ENCODE measurements around the gene SGIP1.
"Not testable (repeated sequence)": the region's sequence is repeated elsewhere in the genome, so short reads cannot be mapped to it uniquely, and the experiment has no call there.

Gene SGIP1

DNA sequence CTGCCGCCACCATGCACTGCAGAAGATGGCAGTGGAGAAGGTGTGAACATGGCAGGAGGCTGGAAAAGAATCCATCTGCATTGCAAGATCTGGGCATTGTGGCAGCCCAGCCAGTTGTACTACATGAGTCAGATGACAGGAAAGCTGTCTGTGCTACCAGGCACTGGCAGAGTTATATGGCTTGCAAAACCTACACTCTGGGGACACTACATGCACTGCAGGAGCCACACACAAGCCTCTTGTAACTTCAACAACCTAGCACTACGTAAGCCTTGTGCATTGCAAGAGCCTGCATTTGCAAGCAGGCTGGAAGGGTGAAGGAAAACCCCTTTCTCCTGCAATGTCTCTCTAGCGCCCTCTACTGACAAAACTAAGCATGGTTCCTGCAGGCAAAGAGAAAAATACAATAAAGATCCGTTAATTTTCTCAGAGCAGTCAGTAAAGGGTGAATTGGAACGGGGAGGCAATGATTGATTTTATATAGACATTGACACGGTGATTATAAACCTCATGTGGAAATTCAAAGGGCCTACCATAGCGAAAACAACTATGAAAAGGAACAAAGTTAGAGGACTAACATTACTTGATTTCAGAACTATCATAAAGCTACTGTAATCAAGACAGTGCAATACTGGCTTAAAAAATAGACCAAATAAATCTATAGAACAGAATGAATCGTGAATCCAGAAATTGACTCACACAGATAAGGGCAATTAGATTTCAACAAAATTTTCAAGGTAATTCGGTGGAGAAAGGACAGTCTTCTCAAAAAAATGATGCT is 192.1 kb downstream of the SGIP1 start:
- in situ Hi-C loops (cut with HindIII; ENCODE audit: low sequenced_read_pairs) = no loop called here

DNA sequence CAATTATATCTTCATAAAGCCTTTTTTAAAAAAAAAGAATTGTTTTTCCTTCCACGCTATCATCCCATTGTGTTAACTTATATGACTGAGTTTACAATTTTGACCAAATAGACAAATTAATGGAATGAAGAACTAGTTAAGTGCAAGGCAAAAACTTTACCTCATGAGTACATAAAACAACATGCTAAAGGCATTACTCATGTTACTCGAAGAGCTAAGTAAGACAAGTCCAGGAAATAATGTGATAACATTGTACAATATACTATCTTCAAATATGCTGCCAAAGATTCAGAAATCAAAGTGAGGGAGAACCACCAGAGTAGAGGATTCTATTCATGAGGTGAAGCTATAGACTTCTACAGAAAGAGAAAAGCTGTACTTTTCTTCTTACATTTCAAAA is 194.1 kb downstream of the SGIP1 start:
- in situ Hi-C loops (cut with HindIII; ENCODE audit: low sequenced_read_pairs) = no loop called here

DNA sequence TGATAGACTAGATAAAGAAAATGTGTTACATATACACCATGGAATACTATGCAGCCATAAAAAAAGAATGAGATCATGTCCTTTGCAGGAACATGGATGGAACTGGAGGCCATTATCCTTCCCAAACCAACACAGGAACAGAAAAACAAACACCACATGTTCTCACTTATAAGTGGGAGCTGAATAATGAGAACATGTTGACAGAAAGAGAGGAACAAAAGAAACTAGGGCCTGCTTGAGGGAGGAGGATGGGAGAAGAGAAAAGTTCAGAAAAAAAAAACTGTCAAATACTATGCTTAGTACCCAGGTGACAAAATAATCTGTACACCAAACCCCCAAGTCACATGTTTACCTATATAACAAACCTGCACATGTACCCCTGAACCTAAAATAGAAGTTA is 194.8 kb downstream of the SGIP1 start:
- in situ Hi-C loops (cut with HindIII; ENCODE audit: low sequenced_read_pairs) = not testable (repeated sequence)

DNA sequence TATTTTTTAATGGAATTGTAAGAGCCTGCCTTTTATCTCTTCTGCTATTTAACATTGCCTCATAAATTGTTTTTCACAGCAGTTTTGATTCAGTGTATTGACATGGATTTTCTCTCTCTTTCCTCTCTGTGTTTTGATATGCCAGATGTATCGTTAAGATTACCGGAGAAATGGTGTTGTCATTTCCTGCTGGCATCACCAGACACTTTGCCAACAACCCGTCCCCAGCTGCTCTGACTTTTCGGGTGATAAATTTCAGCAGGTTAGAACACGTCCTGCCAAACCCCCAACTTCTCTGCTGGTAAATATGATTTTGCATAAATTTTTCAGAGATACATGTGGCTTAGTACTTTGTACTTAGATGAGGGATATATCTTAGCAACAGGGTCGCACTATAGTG is 195.2 kb downstream of the SGIP1 start:
- in situ Hi-C loops (cut with HindIII; ENCODE audit: low sequenced_read_pairs) = no loop called here

DNA sequence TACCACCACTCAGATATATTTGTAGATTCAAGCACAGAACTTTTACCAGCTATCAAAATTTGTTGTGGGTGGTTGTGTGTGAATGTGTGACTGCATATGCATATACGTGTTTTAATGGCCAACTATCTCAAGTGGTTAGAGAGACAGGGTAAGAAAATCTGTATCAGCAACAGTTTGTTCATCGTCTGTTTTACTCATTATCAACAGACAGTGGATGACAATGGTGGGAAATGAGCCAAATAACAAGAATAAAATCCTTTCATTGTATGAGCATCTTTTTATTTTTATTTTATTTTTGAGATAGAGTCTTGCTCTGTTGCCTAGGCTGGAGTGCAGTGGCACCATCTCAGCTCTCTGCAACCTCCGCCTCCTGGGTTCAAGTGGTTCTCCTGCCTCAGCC is 195.6 kb downstream of the SGIP1 start:
- in situ Hi-C loops (cut with HindIII; ENCODE audit: low sequenced_read_pairs) = no loop called here

DNA sequence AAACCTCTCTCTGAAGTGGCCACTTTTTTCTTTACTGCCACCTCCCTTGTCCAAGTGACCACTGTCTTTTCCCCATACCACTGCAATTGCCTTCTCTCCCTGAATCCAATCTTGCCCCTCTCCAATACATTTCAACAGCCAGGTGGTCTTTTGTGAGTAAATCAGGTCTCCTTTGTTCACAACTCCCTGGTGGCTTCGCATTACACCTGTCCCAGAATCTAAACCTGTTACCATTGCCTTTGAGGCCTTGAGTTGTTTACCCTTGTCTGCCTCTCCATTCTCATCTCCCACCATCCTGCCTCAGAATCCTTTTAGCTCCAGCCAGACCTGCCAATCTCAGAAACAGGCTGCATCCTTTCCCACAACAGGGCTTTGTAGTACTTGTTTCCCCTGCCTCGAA is 196.5 kb downstream of the SGIP1 start:
- in situ Hi-C loops (cut with HindIII; ENCODE audit: low sequenced_read_pairs) = no loop called here

DNA sequence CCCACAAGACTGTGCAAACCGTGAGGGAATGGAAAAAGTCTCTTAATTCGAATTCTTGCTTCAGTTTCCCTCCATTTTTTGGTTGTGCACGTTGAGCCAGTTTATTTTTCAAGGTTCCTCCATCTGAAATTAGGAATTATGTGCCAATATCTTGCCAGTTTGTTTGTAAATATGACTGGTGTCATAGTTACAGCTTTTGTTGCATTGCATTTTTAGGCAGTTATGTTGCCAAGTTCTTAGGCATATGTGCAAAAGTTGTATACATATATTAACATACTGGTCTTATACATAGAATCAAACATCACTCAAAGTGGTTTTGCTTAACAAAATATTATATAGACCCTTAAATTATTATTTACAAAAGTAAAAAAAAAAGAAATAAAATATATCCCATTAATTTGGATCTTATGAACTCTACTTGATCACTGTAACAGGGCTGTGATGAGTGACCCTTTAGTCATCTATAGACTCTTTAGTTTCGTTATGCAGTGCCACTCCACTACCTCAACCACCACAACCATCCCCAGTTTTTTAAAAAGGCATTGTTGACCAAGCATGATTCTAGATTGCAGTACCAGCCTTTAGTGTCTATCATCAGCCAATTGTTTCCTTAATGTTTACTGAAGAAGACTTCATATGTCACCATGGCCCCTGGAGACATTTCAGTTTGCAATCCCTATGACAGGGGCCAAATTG is 197.4 kb downstream of the SGIP1 start:
- in situ Hi-C loops (cut with HindIII; ENCODE audit: low sequenced_read_pairs) = no loop called here

DNA sequence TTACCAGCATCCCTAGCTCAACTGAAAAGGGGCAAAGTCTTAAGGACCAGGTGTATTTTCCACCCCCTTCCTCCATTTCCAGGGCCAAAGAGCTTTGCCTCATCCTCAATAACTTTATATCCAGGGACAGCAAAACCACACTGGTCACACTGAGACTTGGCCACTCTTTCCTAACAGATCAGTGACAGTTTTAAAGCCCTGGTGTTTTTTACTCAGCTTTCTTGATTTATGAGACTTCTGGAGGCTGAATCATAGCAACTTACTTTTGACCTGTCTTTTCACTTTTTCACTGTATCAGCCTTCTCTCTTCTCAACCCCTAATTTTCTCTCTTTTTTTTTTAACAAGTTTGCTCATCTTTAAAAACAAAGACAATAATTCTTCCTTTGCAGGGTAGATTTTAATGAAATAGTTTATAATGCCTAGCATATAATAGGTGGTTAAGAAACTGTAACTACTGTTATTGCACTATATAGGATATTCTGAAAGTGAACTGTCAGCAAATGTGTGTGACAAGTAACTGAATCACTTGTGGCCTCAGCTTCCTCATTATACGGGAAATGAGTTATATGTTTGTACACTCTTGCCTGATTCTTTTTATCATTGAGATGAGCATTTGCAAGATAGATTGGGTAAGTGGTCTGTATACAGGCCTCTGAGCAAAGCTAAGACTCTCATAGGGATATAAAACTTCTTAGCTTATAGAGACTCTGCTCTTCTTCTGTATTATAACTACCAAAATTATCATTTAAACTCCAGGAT is 198.6 kb downstream of the SGIP1 start:
- in situ Hi-C loops (cut with HindIII; ENCODE audit: low sequenced_read_pairs) = no loop called here

DNA sequence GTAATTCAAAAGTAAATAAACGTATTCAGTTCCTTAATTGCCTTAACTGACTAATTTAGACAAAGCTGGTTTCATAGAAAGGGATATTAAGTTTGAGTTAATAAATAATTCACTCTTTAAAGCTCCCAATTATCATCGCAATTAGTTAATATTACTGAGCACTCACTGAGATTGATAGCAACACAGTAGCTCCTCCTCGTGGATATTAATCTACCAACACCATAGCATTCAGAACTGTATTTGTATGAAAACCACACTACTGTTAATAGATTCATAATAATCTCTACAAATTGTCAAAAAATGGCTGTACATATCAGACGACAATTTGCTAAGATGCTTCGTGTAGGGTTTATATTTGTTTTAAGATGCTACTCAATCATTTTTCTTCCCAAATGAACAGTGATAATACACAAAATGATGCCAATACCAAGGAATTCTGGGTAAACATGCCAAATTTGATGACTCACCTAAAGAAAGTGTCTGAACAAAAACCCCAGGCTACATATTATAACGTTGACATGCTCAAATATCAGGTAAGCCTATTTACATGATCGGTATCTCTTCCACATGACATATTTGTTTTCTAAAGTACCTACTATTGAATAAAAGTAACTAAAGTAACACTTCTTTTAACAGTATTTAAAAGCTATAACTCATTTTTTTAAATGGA is 199.5 kb downstream of the SGIP1 start:
- in situ Hi-C loops (cut with HindIII; ENCODE audit: low sequenced_read_pairs) = no loop called here

DNA sequence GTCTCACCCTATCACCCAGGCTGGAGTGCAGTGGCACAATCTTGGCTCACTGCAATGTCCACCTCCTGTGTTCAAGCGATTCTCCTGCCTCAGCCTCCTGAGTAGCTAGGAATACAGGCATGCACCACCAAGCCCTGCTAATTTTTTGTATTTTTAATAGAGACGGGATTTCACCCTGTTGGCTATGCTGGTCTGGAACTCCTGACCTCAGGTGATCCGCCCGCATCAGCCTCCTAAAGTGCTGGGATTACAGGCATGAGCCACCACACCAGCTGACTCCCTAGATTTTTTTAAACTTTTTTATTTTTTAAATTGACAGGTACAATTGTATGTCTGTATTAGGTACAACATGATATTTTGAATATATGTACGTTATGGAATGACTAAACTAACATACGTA is 200.6 kb downstream of the SGIP1 start:
- in situ Hi-C loops (cut with HindIII; ENCODE audit: low sequenced_read_pairs) = not testable (repeated sequence)

DNA sequence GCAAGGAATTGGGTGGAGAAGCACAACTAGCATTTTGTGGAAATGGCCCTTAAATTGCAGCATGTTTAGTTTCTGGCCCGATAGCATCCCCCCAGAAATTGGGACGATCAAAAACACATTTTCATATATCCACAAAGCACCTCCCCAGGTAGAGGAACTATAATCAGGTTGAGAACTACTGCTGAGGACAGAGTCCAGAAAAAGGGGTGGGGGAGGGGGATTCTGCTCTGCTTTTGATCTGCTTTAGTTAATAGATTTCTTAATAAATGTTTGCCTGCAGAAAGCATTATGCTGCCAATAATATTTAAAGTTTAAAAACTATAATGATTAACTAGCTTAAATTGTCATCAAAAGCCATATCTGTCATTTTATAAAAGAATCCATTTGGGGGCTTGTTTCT is 203.9 kb downstream of the SGIP1 start:
- in situ Hi-C loops (cut with HindIII; ENCODE audit: low sequenced_read_pairs) = no loop called here

DNA sequence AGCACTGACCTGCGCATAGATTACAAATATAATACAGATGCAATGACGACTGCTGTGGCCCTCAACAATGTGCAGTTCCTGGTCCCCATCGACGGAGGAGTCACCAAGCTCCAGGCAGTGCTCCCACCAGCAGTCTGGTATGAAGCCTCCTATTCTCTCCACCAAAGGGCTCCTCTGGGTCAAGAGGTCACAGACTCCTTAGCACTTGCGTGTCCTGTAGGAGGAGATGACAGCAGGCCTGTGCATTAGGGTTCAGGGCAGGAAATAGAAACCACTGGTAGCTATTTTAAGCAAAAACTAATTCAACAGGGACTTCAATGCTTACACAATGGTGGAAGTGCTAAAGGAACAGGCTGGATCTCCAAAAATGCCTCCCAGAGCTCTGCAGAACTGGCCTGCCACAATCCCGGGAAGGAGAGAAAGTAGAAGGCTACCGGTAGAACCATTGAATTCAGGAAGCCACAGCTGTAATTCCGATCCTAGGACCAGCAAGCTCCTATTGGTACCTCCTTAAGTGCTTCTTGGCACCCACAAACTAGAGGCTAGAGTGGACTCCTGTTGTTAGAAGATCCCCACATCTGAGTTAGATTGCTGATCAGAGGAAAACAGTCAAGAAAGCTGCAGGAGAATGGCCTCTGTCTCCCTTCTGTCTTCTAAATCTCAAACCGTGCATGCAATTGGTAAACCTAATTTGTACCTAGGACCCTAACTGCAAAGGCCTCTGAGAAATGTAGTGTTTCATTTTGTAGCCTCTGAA is 205.6 kb downstream of the SGIP1 start:
- in situ Hi-C loops (cut with HindIII; ENCODE audit: low sequenced_read_pairs) = no loop called here

DNA sequence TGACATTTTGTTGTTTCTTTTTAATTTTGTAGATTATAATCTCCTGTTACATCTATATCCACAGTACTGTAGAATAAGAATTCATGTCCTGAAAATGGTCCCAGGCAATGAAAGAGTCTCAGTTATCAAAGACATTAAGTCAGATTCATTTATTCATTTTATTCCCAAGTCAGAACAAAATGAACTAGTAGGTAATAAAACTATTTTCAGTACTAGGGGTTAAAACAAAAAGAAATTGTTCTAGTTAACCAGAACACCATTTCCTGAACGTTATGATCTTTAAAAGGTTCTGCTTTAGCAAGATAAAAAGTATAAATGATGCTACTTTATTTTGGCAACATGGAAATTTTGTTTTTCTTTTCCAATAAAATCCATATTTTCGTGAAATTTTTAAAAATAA is 211.5 kb downstream of the SGIP1 start:
- in situ Hi-C loops (cut with HindIII; ENCODE audit: low sequenced_read_pairs) = no loop called here

DNA sequence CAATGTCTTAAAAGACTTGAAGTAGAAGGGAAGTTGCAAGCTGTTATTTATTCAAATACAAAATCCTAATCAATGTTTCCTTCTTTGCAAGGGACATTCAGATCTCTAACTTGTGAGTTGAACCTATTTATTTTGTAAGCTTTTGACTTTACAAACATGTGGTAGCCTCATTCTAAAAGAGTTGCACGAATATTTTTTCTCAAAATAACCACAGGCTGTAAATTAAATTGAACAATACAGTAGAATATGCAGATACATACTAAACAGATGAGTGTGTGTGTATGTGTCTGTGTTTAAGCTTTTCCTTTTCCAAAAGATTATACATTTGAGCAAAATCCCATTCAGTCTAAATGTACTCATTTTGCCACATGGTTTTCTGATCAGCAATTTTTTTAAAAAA is 213.5 kb downstream of the SGIP1 start:
- in situ Hi-C loops (cut with HindIII; ENCODE audit: low sequenced_read_pairs) = no loop called here

DNA sequence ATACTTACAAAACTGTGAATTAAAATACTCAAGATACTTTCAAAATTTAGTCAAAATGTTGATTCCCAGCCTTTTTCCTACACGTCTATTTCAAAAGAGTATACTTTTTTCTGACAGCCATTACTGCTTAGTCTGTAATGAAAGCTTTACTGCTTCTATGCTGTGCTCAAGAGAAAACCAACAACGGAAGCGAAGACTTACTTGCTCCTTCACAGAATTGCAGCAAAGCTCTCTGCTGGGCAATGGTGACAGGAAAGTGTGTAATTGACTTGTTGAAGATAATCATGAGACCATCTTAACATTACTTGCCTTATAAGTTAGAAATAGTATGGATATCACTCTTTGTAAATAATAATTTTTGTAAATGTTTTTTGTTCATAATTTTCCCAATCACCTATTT is 216.6 kb downstream of the SGIP1 start:
- in situ Hi-C loops (cut with HindIII; ENCODE audit: low sequenced_read_pairs) = no loop called here

DNA sequence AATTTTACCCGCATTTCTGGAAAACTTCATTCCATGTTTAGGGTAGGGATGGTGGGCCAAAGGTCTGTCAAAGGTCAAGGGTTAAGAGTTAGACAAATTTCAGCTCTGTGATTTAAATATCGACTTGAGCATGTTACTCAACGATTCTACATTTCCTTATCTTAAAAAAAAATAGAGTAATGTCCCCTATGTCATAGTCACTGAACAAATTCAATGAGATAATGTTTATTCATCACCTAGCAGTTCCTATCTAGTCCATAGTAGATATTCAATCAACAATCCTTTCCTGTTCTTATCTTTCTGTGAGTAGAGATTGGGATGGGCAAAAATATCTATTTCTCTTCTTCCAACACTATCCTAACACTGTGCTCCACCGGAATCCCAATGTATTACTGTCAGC is 217.2 kb downstream of the SGIP1 start:
- in situ Hi-C loops (cut with HindIII; ENCODE audit: low sequenced_read_pairs) = no loop called here

DNA sequence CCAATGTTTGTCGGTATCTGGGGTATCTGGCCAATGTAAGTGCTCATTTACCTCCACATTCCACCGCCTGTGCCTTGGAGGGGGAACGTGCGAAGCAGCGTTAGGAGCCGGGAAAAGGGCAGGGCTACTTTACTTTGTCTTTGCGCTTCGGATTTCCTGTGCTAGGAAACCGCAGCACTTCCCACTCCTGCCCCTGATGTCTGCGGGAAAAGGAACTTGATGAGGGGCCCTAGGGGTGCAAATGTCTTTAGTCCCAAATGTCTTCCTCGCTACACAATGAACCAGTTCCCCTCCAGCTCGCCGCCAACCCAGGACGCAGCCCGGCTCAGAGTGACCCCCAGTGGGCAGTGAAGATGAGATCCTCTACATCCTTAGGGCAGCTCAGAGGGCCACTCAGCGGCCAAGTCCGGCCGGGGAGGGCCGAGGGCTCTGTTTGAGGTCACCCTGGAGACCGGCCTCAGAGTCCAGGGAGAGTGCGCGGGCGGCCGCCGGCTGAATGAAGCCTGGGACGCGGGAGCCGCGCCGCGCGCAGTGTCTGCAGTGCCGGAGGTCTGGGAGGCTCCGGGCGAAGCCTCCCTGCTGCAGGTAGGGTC is 218.1 kb downstream of the SGIP1 start, which contains the start of gene DYNLT5:
Gene DYNLT5 (plus strand): TSS at position 460 of the 593 bp plus-strand sequence. CDS start 2,200 bp downstream, outside the sequence.
- in situ Hi-C loops (cut with HindIII; ENCODE audit: low sequenced_read_pairs) = no loop called here

DNA sequence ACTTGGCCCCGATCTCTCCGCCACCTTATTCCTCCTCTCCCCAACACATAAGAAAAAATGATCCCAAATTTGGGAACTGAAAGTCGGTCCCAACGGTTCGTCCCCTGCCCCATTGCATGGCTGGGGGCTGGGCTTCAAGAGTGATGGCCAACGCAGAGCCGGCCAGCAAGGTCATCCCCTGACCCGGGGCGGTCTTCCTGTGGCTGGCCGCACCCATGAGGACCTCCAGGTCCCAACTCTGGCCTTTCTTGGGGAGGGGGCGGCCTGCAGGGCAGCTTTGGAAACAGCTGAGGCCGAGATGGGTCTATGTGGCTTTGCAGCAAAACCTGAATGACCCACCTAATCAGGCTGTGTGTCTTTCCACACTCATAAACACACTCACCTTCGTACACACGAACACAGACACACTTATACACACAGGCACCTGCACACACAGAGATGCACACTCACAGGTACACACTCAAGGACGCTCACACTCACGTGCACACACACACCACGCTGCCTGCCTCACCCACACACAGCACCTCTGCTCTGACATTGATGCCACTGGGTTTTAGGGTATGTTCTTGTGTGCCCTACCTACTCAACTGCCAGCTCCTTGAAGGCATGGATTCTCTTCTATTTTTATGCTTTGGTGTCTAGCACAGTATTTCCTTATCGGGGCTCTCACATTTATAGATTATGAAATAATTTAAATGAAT is 218.9 kb downstream of the SGIP1 start:
- in situ Hi-C loops (cut with HindIII; ENCODE audit: low sequenced_read_pairs) = no loop called here

DNA sequence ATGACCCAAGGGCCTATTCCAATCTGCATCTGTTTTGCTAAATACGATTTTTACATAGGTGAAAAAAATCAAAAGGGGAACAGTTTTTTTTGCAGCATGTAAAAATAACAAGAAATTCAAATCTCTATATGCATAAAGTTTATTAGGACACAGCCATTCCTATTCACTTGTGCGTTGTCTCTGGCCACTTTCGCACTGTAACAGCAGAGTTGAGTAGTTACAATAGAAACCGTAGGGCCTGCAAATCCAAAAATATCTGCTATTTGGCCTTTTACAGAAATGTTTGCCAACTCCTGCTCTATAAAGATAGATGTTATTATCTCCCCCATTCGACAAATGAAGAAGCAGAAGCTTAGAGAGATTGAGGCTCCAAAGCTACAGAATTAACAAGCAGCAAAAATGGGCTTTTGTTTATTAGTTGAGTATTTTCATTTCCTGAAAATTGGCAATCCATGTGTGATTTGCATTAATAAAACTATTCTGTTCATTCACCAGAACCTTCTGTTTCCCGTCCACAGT is 223.8 kb downstream of the SGIP1 start:
- in situ Hi-C loops (cut with HindIII; ENCODE audit: low sequenced_read_pairs) = no loop called here

Measured in endothelial cell of hepatic sinusoid (primary cell).